Pancreas (tissue), 10 donors: ENCODE results near the gene PDZD7. TPM values are rescaled to one million over a fixed set of nuclear protein-coding genes. Genes with fewer than 3 reads are reported as not detected.
A peak's percentile ranks its signal among the peaks of the same experiment; 100 is the strongest.

Experiments
- ATAC-seq, 4 donors: fragments of 200-7000 bp; cut with Tn5 transposase; one replicate each; pipeline versions ENCODE4 v1.8.0 to v1.9.1; 2020; ENCODE audit warnings: mild to moderate bottlenecking in 4 of 4, moderate library complexity in 4 of 4
- DNase-seq, 6 donors: peaks; one replicate each; pipeline ENCODE4 v3.0.0-alpha.2; 2020
- FAIRE-seq: peaks from 2 replicates; lab custom pipeline; 2012; peaks lifted over from hg19 to GRCh38; lab: Jason Lieb, UNC
- H3K27ac ChIP-seq, 4 donors: fragments of 200-600 bp; sonication (generic); 1 replicate in 3 of 4; 2 replicates in 1 of 4; pipeline versions ENCODE4 v1.5.0 to v1.8.0; 2020
- H3K27me3 ChIP-seq, 4 donors: fragments of 200-600 bp; one replicate each; pipeline ENCODE4 v1.8.0; 2021
- H3K36me3 ChIP-seq, 3 donors: fragments of 200-600 bp; sonication (generic) in 1 of 3; one replicate each; pipeline versions ENCODE4 v1.5.0 to v1.8.0; 2020 to 2021
- H3K4me1 ChIP-seq, 3 donors: fragments of 200-600 bp; one replicate each; pipeline ENCODE4 v1.8.0; 2021
- H3K4me3 ChIP-seq, 4 donors: fragments of 200-600 bp; sonication (generic) in 2 of 4; one replicate each; pipeline versions ENCODE4 v1.5.0 to v1.8.0; 2020 to 2021
- H3K9me3 ChIP-seq, 4 donors: fragments of 200-600 bp; one replicate each; pipeline ENCODE4 v1.8.0; 2021
- CTCF ChIP-seq, 4 donors: fragments of 200-600 bp; sonication (generic) in 3 of 4; IDR thresholded peaks; one replicate each; pipeline versions ENCODE4 v1.5.0 to v1.8.0; 2021; ENCODE audit warnings: antibody characterized with exemption in 4 of 4
- WGBS, 2 donors: extraction: QIAGEN DNeasy Blood & Tissue Kit; methylation state at CpG; one replicate each; pipeline ENCODE4 v1.1.7; 2013; 5-methylcytosine and 5-hydroxymethylcytosine counted together
- intact Hi-C, 3 donors: fragments of 100-400 bp; cut with DNase I; formaldehyde crosslinking; loops; one replicate each; pipeline versions ENCODE4 v1.11.1 to v1.14.2; 2022
- polyA plus RNA-seq, 2 donors: library from polyadenylated mRNA; stranded (reverse); fragments of 200-250 nt; gene quantifications; one replicate each; pipeline ENCODE4 v1.2.3, GENCODE V29; 2013
- total RNA-seq, 6 donors: library from RNA; stranded (reverse); fragmentation: NEBNext Ultra II Directional in 4 of 6; extraction: Animal tissue kit (Norgen Biotek cat#: 25700) in 4 of 6; gene quantifications; one replicate each; pipeline versions ENCODE4 v1.2.1 to v1.2.4, GENCODE V29; 2021 to 2023
- donor health status: healthy with polysubstance abuse.
- donor health status: DM: no; HTN: no; CAD: no; lungs with moderate emphysema.
- donor health status: DM: no; HTN: no; CAD: no.
- donor health status: control.
- donor health status: control.
- donor health status: Bipolar disorder and iron deficiency.
- donor health status: DM: yes; HTN: yes; CAD: no.
- donor health status: DM: no; HTN: no; CAD: no.
- donor health status: DM: no; HTN: no; CAD: no.
- donor health status: DM: yes; HTN: yes; CAD: no.

Gene PDZD7
- total and polyA plus RNA-seq, 8 donors: 0.18 to 0.99 (median 0.38) TPM

GRCh38 chr10:100998183-100998990 is 32.5 kb downstream of the PDZD7 start:
- ATAC-seq (peak; percentile 66 to 74 (median 68)), DNase-seq (peak; percentile 84 to 96 (median 90)), FAIRE-seq (no peak)
- no peak for TF ChIP-seq CTCF (IDR thresholded peaks at IDR 0.05)
- peak overlapping the region; percentile 47 to 91 (median 84) for H3K4me3 ChIP-seq
- peak overlapping the region; percentile 95 to 99 (median 98) for H3K27ac ChIP-seq
- WGBS, 2 donors: 2% methylated on average over 24 to 25 of the region's 25 CpGs
- peaks cover 0 to 20% (median 8%) of the 10 kb centered on the region in 3 donors for H3K4me1 ChIP-seq
- H3K9me3 ChIP-seq: no peaks in the 10 kb centered on the region
- intact Hi-C loops: no loop called here
- H3K27me3 ChIP-seq: no peaks in the 10 kb centered on the region
- H3K36me3 ChIP-seq: peaks cover 0 to 1% (median under 1%) of the 10 kb centered on the region in 3 donors

DNA sequence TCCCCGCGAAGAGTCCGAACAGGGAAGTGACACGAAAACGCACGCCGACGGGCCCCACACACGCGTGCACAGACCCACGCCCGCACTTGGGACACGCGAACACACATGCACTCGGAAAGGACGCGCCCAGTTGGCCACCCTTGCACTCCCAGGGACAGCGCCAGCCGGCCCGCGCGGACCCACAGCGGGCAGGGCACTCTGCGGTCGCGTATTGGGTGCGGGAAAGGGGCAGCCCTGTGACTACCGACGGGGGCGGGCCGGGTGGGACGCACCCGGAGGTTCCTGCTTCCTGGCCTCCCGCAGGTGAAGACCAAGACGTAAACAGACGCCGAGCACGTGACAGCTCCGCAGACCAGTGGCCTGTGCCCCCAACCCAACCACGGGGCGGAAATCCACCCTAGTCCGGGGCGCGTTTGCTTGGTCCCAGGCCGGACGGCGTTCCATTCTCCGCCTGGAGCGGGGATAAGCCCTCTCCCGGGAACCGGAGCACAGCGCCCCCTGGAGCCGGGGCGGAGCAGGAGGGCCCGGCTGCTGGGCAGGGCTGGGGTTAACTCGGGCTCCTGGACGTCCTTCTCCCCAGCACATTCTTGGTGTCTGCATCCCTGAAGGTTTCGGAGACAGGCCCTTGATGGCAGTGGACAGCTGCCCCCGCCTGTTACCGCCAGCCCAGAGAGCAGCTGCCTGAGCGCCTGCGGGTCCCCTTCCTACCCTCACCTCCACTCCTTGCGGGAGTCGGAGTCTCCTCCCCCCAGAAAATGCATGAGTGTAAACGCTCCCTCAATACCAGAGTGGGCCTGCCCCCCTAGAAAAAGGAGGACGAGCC is 33.4 kb downstream of the PDZD7 start:
- peak; percentile 75 to 93 (median 90) for TF ChIP-seq CTCF (IDR thresholded peaks at IDR 0.05)
- WGBS, 2 donors: 0% methylated on average over 56 to 66 of the region's 66 CpGs
- ATAC-seq: peak; percentile 64 to 79 (median 72)
- H3K27ac ChIP-seq: peak overlapping the region; percentile 95 to 99 (median 98)
- H3K4me3 ChIP-seq: peak overlapping the region; percentile 47 to 91 (median 84)
- FAIRE-seq: no peak
- H3K9me3 ChIP-seq: no peaks in the 10 kb centered on the region
- H3K4me1 ChIP-seq: peaks cover 0 to 20% (median 8%) of the 10 kb centered on the region in 3 donors
- H3K36me3 ChIP-seq: no peaks in the 10 kb centered on the region
- DNase-seq: peak; percentile 78 to 97 (median 88)
- H3K27me3 ChIP-seq: no peaks in the 10 kb centered on the region
- intact Hi-C loops: no loop called here

GRCh38 chr10:100996678-100997359 is 34.1 kb downstream of the PDZD7 start:
- FAIRE-seq: no peak
- peaks cover 0 to 20% (median 8%) of the 10 kb centered on the region in 3 donors for H3K4me1 ChIP-seq
- TF ChIP-seq CTCF (IDR thresholded peaks at IDR 0.05): no peak

GRCh38 chr10:100995181-100995580 is 35.7 kb downstream of the PDZD7 start:
- Histone ChIP-seq H3K27me3 (no peaks in the 10 kb centered on the region), H3K27ac (no peak overlapping the region), H3K9me3 (no peaks in the 10 kb centered on the region), H3K4me1 (peaks cover 0 to 10% (median 8%) of the 10 kb centered on the region in 3 donors), H3K36me3 (peaks cover 0 to 3% (median 0%) of the 10 kb centered on the region in 3 donors), H3K4me3 (no peak overlapping the region)
- DNase-seq (peak in 1 of 6 donors; percentile 25), ATAC-seq (no peak), FAIRE-seq (no peak)
- 62 to 75% methylated on average over 6 of the region's 6 CpGs for WGBS, 2 donors
- no peak for TF ChIP-seq CTCF (IDR thresholded peaks at IDR 0.05)
- intact Hi-C loops: no loop called here

More at GRCh38 chr10:100996678-100997359, 34.1 kb downstream of the PDZD7 start:
- H3K9me3 ChIP-seq: no peaks in the 10 kb centered on the region
- peak overlapping the region; percentile 95 to 99 (median 98) for H3K27ac ChIP-seq
- H3K27me3 ChIP-seq: no peaks in the 10 kb centered on the region
- intact Hi-C loops: no loop called here
- WGBS, 2 donors: 2 to 3% methylated on average over 38 to 46 of the region's 46 CpGs
- ATAC-seq (peak; percentile 13 to 46 (median 18)), DNase-seq (peak; percentile 43 to 87 (median 67))
- H3K36me3 ChIP-seq: no peaks in the 10 kb centered on the region
- peak overlapping the region; percentile 47 to 91 (median 84) for H3K4me3 ChIP-seq
